Tibial artery (tissue), 4 donors: Measurements from ENCODE around the gene GALNT2.

Experiments
- DNase-seq, 2 donors: peaks; one replicate each; pipeline ENCODE4 v3.0.0-alpha.2; 2019
- H3K27ac ChIP-seq, 2 donors: fragments of 200-600 bp; sonication (generic) in 1 of 2; 1 replicate in 1 of 2; 2 replicates in 1 of 2; pipeline ENCODE4 v1.5.1; 2018 to 2019; ENCODE audit warnings: mild to moderate bottlenecking in 1 of 2
- H3K27me3 ChIP-seq, 2 donors: fragments of 200-600 bp; sonication (generic) in 1 of 2; one replicate each; pipeline versions ENCODE4 v1.5.1 to v1.6.0; 2016 to 2019
- H3K36me3 ChIP-seq, 3 donors: fragments of 200-600 bp; sonication (generic) in 2 of 3; one replicate each; pipeline ENCODE4 v1.5.1; 2016 to 2019; ENCODE audit warnings: mild to moderate bottlenecking in 2 of 3
- H3K4me1 ChIP-seq, 4 donors: fragments of 200-600 bp; sonication (generic) in 2 of 4; 1 replicate in 3 of 4; 2 replicates in 1 of 4; pipeline ENCODE4 v1.5.1; 2016 to 2019
- H3K4me3 ChIP-seq, 2 donors: fragments of 200-600 bp; sonication (generic) in 1 of 2; 1 replicate in 1 of 2; 2 replicates in 1 of 2; pipeline ENCODE4 v1.5.1; 2018 to 2019; ENCODE audit warnings: mild to moderate bottlenecking in 2 of 2
- H3K9me3 ChIP-seq, 3 donors: fragments of 200-600 bp; sonication (generic) in 1 of 3; one replicate each; pipeline ENCODE4 v1.5.1; 2016 to 2019
- CTCF ChIP-seq, 2 experiments: fragments of 200-600 bp in 1 of 2; fragments of 450-650 bp in 1 of 2; IDR thresholded peaks; one replicate each; pipeline ENCODE4 v1.5.1; 2017 to 2019; ENCODE audit warnings: antibody characterized with exemption in 2 of 2, mild to moderate bottlenecking in 1 of 2, moderate library complexity in 1 of 2
- intact Hi-C: fragments of 100-400 bp; cut with DNase I; formaldehyde crosslinking; loops from one replicate; pipeline ENCODE4 v1.15.0; 2023; ENCODE audit warnings: low total_unique reads

GALNT2 gene

GRCh38 chr1:230091473-230092231, 24.6 kb downstream of the GALNT2 start:
- Histone ChIP-seq H3K4me1 (peaks cover 0 to 51% (median 27%) of the 10 kb centered on the region in 4 donors), H3K27me3 (no peaks in the 10 kb centered on the region), H3K4me3 (no peak overlapping the region), H3K27ac (peak overlapping the region in 1 of 2 donors; percentile 14), H3K9me3 (no peaks in the 10 kb centered on the region), H3K36me3 (no peaks in the 10 kb centered on the region)
- TF ChIP-seq CTCF (IDR thresholded peaks at IDR 0.05), result no peak
- peak in 1 of 2 donors; percentile 27 for DNase-seq
- intact Hi-C loops, result loop anchor here (5.0 kb wide), 1 partner anchor 121 kb away; no protein-coding TSS in a partner anchor

- intact Hi-C loops, result loop anchor here (5.0 kb wide), 1 partner anchor 118 kb away; no protein-coding TSS in a partner anchor
- H3K27ac ChIP-seq, result no peak overlapping the region
- no peaks in the 10 kb centered on the region for H3K27me3 ChIP-seq
- no peaks in the 10 kb centered on the region for H3K36me3 ChIP-seq
- peaks cover 0 to 24% (median 14%) of the 10 kb centered on the region in 4 donors for H3K4me1 ChIP-seq
- H3K4me3 ChIP-seq, result no peak overlapping the region
- no peak for DNase-seq
- H3K9me3 ChIP-seq, result no peaks in the 10 kb centered on the region
- no peak for TF ChIP-seq CTCF (IDR thresholded peaks at IDR 0.05)
Observed at GRCh38 chr1:230094746-230095145, 27.7 kb downstream of the GALNT2 start.

- TF ChIP-seq CTCF (IDR thresholded peaks at IDR 0.05), result no peak
- intact Hi-C loops, result no loop called here
- H3K4me3 ChIP-seq, result no peak overlapping the region
- no peak overlapping the region for H3K27ac ChIP-seq
- no peaks in the 10 kb centered on the region for H3K9me3 ChIP-seq
- peaks cover 0 to 12% (median 4%) of the 10 kb centered on the region in 4 donors for H3K4me1 ChIP-seq
- no peaks in the 10 kb centered on the region for H3K27me3 ChIP-seq
- H3K36me3 ChIP-seq, result no peaks in the 10 kb centered on the region
- DNase-seq, result no peak
Observed at GRCh38 chr1:230095938-230096337, 28.9 kb downstream of the GALNT2 start.

GRCh38 chr1:230097370-230097769, 30.3 kb downstream of the GALNT2 start:
- no peaks in the 10 kb centered on the region for H3K27me3 ChIP-seq
- DNase-seq, result no peak
- intact Hi-C loops, result no loop called here
- H3K4me1 ChIP-seq, result peaks cover 0 to 16% (median 12%) of the 10 kb centered on the region in 4 donors
- no peak for TF ChIP-seq CTCF (IDR thresholded peaks at IDR 0.05)
- no peak overlapping the region for H3K4me3 ChIP-seq
- H3K36me3 ChIP-seq, result no peaks in the 10 kb centered on the region
- no peaks in the 10 kb centered on the region for H3K9me3 ChIP-seq
- no peak overlapping the region for H3K27ac ChIP-seq

- no peak for DNase-seq
- Histone ChIP-seq H3K4me1 (peaks cover 0 to 26% (median 18%) of the 10 kb centered on the region in 4 donors), H3K36me3 (no peaks in the 10 kb centered on the region), H3K27me3 (no peaks in the 10 kb centered on the region), H3K9me3 (no peaks in the 10 kb centered on the region), H3K4me3 (no peak overlapping the region), H3K27ac (no peak overlapping the region)
- no peak for TF ChIP-seq CTCF (IDR thresholded peaks at IDR 0.05)
- intact Hi-C loops, result no loop called here
Observed at GRCh38 chr1:230098723-230099122, 31.7 kb downstream of the GALNT2 start.
